Measurements from ENCODE around the gene ASPSCR1. TPM values are rescaled to one million over a fixed set of nuclear protein-coding genes. Genes with fewer than 3 reads are reported as not detected.
A peak's percentile ranks its signal among the peaks of the same experiment; 100 is the strongest.

Gene ASPSCR1
- total RNA-seq, 2 donors from 2014 or later: 32.0 to 34.2 TPM

GRCh38 chr17:82022981-82023446, 45.6 kb downstream of the ASPSCR1 start, which contains the start of gene LRRC45:
Gene LRRC45 (plus strand): TSS chr17:82023305. CDS start chr17:82023644, 339 bp downstream.
- peak within 1 kb of the TSS; percentile 84 to 89 for H3K4me3 Mint-ChIP-seq
- H3K27me3 Mint-ChIP-seq (ENCODE audit: low read depth): no peaks in the 10 kb centered on the region
- DNase-seq (peak; percentile 100), ATAC-seq (replicated peaks in 1 of 2) (peak; percentile 93 to 94)
- no peaks in the 10 kb centered on the region for H3K9me3 Mint-ChIP-seq
- H3K4me1 Mint-ChIP-seq (ENCODE audit: low read depth): peaks cover 28% of the 10 kb centered on the region
- H3K36me3 Mint-ChIP-seq (ENCODE audit: insufficient read depth in 2 of 2): peaks cover 0 to 1% of the 10 kb centered on the region in 2 donors
- no peak within 1 kb of the TSS for H3K27ac Mint-ChIP-seq

GRCh38 chr17:82023447-82024241, 46.2 kb downstream of the ASPSCR1 start:
- Mint-ChIP-seq H3K4me3 (peak overlapping the region; percentile 81 to 84), H3K27me3 (ENCODE audit: low read depth) (no peaks in the 10 kb centered on the region), H3K9me3 (no peaks in the 10 kb centered on the region), H3K27ac (no peak overlapping the region), H3K4me1 (ENCODE audit: low read depth) (peaks cover 28% of the 10 kb centered on the region), H3K36me3 (ENCODE audit: insufficient read depth in 2 of 2) (peaks cover 0 to 1% of the 10 kb centered on the region in 2 donors)
- DNase-seq (peak; percentile 33 to 38), ATAC-seq (replicated peaks in 1 of 2) (peak in 1 of 2 donors; percentile 2)

GRCh38 chr17:82024859-82025258, 47.4 kb downstream of the ASPSCR1 start:
- H3K27me3 Mint-ChIP-seq (ENCODE audit: low read depth): no peaks in the 10 kb centered on the region
- DNase-seq: no peak
- no peaks in the 10 kb centered on the region for H3K9me3 Mint-ChIP-seq
- H3K4me3 Mint-ChIP-seq: no peak overlapping the region
- peaks cover 33% of the 10 kb centered on the region for H3K4me1 Mint-ChIP-seq (ENCODE audit: low read depth)
- ATAC-seq (replicated peaks in 1 of 2): no peak
- H3K36me3 Mint-ChIP-seq (ENCODE audit: insufficient read depth in 2 of 2): peaks cover 0 to 1% of the 10 kb centered on the region in 2 donors
- no peak overlapping the region for H3K27ac Mint-ChIP-seq

- peaks cover 0 to 1% of the 10 kb centered on the region in 2 donors for H3K36me3 Mint-ChIP-seq (ENCODE audit: insufficient read depth in 2 of 2)
- ATAC-seq (replicated peaks in 1 of 2): no peak
- no peak overlapping the region for H3K27ac Mint-ChIP-seq
- H3K9me3 Mint-ChIP-seq: no peaks in the 10 kb centered on the region
- no peak overlapping the region for H3K4me3 Mint-ChIP-seq
- H3K4me1 Mint-ChIP-seq (ENCODE audit: low read depth): peaks cover 26% of the 10 kb centered on the region
- DNase-seq: no peak
- H3K27me3 Mint-ChIP-seq (ENCODE audit: low read depth): no peaks in the 10 kb centered on the region
Observed at GRCh38 chr17:82025401-82026107, 48.1 kb downstream of the ASPSCR1 start.

- Mint-ChIP-seq H3K4me1 (ENCODE audit: low read depth) (peaks cover 17% of the 10 kb centered on the region), H3K36me3 (ENCODE audit: insufficient read depth in 2 of 2) (peaks cover 0 to 1% of the 10 kb centered on the region in 2 donors), H3K27ac (no peak overlapping the region), H3K4me3 (no peak overlapping the region), H3K9me3 (no peaks in the 10 kb centered on the region), H3K27me3 (ENCODE audit: low read depth) (no peaks in the 10 kb centered on the region)
- ATAC-seq (replicated peaks in 1 of 2): no peak
- no peak for DNase-seq
Observed at GRCh38 chr17:82028246-82028645, 50.8 kb downstream of the ASPSCR1 start.

- peaks cover 14% of the 10 kb centered on the region for H3K4me1 Mint-ChIP-seq (ENCODE audit: low read depth)
- H3K27ac Mint-ChIP-seq: no peak overlapping the region
- peaks cover 0 to 1% of the 10 kb centered on the region in 2 donors for H3K36me3 Mint-ChIP-seq (ENCODE audit: insufficient read depth in 2 of 2)
- peak overlapping the region in 1 of 2 donors; percentile 7 for H3K4me3 Mint-ChIP-seq
- no peaks in the 10 kb centered on the region for H3K27me3 Mint-ChIP-seq (ENCODE audit: low read depth)
- no peak for ATAC-seq (replicated peaks in 1 of 2)
- no peaks in the 10 kb centered on the region for H3K9me3 Mint-ChIP-seq
- DNase-seq: no peak
Observed at GRCh38 chr17:82028966-82029365, 51.5 kb downstream of the ASPSCR1 start.

GRCh38 chr17:82029391-82029790, 52.0 kb downstream of the ASPSCR1 start:
- no peaks in the 10 kb centered on the region for H3K27me3 Mint-ChIP-seq (ENCODE audit: low read depth)
- H3K9me3 Mint-ChIP-seq: no peaks in the 10 kb centered on the region
- H3K4me3 Mint-ChIP-seq: peak overlapping the region; percentile 7 to 63
- peaks cover 10% of the 10 kb centered on the region for H3K4me1 Mint-ChIP-seq (ENCODE audit: low read depth)
- H3K36me3 Mint-ChIP-seq (ENCODE audit: insufficient read depth in 2 of 2): peaks cover 0 to 1% of the 10 kb centered on the region in 2 donors
- H3K27ac Mint-ChIP-seq: no peak overlapping the region
- DNase-seq (no peak), ATAC-seq (replicated peaks in 1 of 2) (no peak)

- peak overlapping the region in 1 of 2 donors; percentile 97 for H3K4me3 Mint-ChIP-seq
- ATAC-seq (replicated peaks in 1 of 2): peak; percentile 0 to 1
- H3K36me3 Mint-ChIP-seq (ENCODE audit: insufficient read depth in 2 of 2): peaks cover 0 to 1% of the 10 kb centered on the region in 2 donors
Observed at GRCh38 chr17:82029990-82030469, 52.6 kb downstream of the ASPSCR1 start.

GRCh38 chr17:82030470-82031302, 53.3 kb downstream of the ASPSCR1 start:
- peak overlapping the region; percentile 85 for H3K27ac Mint-ChIP-seq
- ATAC-seq (replicated peaks in 1 of 2): peak; percentile 73 to 74
- H3K36me3 Mint-ChIP-seq (ENCODE audit: insufficient read depth in 2 of 2): peaks cover 0 to 1% of the 10 kb centered on the region in 2 donors
- H3K4me3 Mint-ChIP-seq: peak overlapping the region; percentile 95 to 97
- H3K27me3 Mint-ChIP-seq (ENCODE audit: low read depth): no peaks in the 10 kb centered on the region
- no peaks in the 10 kb centered on the region for H3K9me3 Mint-ChIP-seq
- H3K4me1 Mint-ChIP-seq (ENCODE audit: low read depth): peaks cover 9% of the 10 kb centered on the region
- DNase-seq: peak; percentile 90

More at GRCh38 chr17:82029990-82030469, 52.6 kb downstream of the ASPSCR1 start:
- Mint-ChIP-seq H3K4me1 (ENCODE audit: low read depth) (peaks cover 9% of the 10 kb centered on the region), H3K9me3 (no peaks in the 10 kb centered on the region), H3K27ac (no peak overlapping the region), H3K27me3 (ENCODE audit: low read depth) (no peaks in the 10 kb centered on the region)
- DNase-seq: no peak

- Mint-ChIP-seq H3K27ac (peak within 1 kb of the TSS; percentile 85), H3K4me3 (peak within 1 kb of the TSS; percentile 95 to 97), H3K36me3 (ENCODE audit: insufficient read depth in 2 of 2) (peaks cover 0 to 1% of the 10 kb centered on the region in 2 donors), H3K4me1 (ENCODE audit: low read depth) (peaks cover 9% of the 10 kb centered on the region), H3K9me3 (no peaks in the 10 kb centered on the region), H3K27me3 (ENCODE audit: low read depth) (no peaks in the 10 kb centered on the region)
- DNase-seq (peak; percentile 30 to 33), ATAC-seq (replicated peaks in 1 of 2) (peak; percentile 40 to 52)
Observed at GRCh38 chr17:82031303-82031884, 54.0 kb downstream of the ASPSCR1 start, which contains the start of gene RAC3. Gene RAC3 (plus strand): TSS chr17:82031678. CDS start chr17:82031762, 84 bp downstream.

GRCh38 chr17:82031885-82032627, 54.6 kb downstream of the ASPSCR1 start:
- Mint-ChIP-seq H3K4me1 (ENCODE audit: low read depth) (peaks cover 9% of the 10 kb centered on the region), H3K36me3 (ENCODE audit: insufficient read depth in 2 of 2) (no peaks in the 10 kb centered on the region), H3K4me3 (peak overlapping the region; percentile 57 to 75), H3K27me3 (ENCODE audit: low read depth) (no peaks in the 10 kb centered on the region), H3K9me3 (no peaks in the 10 kb centered on the region), H3K27ac (no peak overlapping the region)
- DNase-seq (peak; percentile 70 to 71), ATAC-seq (replicated peaks in 1 of 2) (peak; percentile 62 to 63)
